ENCODE data around the gene MGAT5. TPM values are rescaled to one million over a fixed set of nuclear protein-coding genes. Genes with fewer than 3 reads are reported as not detected.

MGAT5 gene
- total RNA-seq, 2 experiments from 2014 or later, result 44.5 to 44.9 TPM

- Mint-ChIP-seq H3K27me3 (no peaks in the 10 kb centered on the region), H3K9me3 (no peaks in the 10 kb centered on the region), H3K36me3 (ENCODE audit: low read depth) (no peaks in the 10 kb centered on the region), H3K27ac (no peak overlapping the region), H3K4me1 (no peaks in the 10 kb centered on the region), H3K4me3 (no peak overlapping the region)
- no peak for DNase-seq
- CTCF ChIA-PET, result interaction anchor here (1.1 kb wide), 1 partner anchor 335 kb away, joined by 4 read pairs; no protein-coding TSS in a partner anchor
- POLR2A ChIA-PET, result no interaction called here
These were observed 200.1 kb downstream of the MGAT5 start for GRCh38 chr2:134453973-134454372.

GRCh38 chr2:134454426-134454825 is 200.6 kb downstream of the MGAT5 start:
- Mint-ChIP-seq H3K4me3 (no peak overlapping the region), H3K9me3 (no peaks in the 10 kb centered on the region), H3K27me3 (no peaks in the 10 kb centered on the region), H3K4me1 (no peaks in the 10 kb centered on the region), H3K36me3 (ENCODE audit: low read depth) (no peaks in the 10 kb centered on the region), H3K27ac (no peak overlapping the region)
- CTCF ChIA-PET, result interaction anchor here (1.1 kb wide), 1 partner anchor 336 kb away, joined by 4 read pairs; no protein-coding TSS in a partner anchor
- no peak for DNase-seq
- POLR2A ChIA-PET, result no interaction called here

GRCh38 chr2:134454931-134455330 is 201.1 kb downstream of the MGAT5 start:
- DNase-seq, result no peak
- Mint-ChIP-seq H3K27me3 (no peaks in the 10 kb centered on the region), H3K36me3 (ENCODE audit: low read depth) (no peaks in the 10 kb centered on the region), H3K9me3 (no peaks in the 10 kb centered on the region), H3K4me1 (no peaks in the 10 kb centered on the region), H3K4me3 (no peak overlapping the region), H3K27ac (no peak overlapping the region)
- ChIA-PET POLR2A (no interaction called here), CTCF (no interaction called here)

- no peak overlapping the region for H3K27ac Mint-ChIP-seq
- DNase-seq, result no peak
- CTCF ChIA-PET, result no interaction called here
- POLR2A ChIA-PET, result no interaction called here
- no peak overlapping the region for H3K4me3 Mint-ChIP-seq
- H3K9me3 Mint-ChIP-seq, result no peaks in the 10 kb centered on the region
- no peaks in the 10 kb centered on the region for H3K27me3 Mint-ChIP-seq
- H3K36me3 Mint-ChIP-seq (ENCODE audit: low read depth), result no peaks in the 10 kb centered on the region
- no peaks in the 10 kb centered on the region for H3K4me1 Mint-ChIP-seq
These were observed 201.6 kb downstream of the MGAT5 start for GRCh38 chr2:134455426-134455825.

GRCh38 chr2:134457353-134457752 is 203.5 kb downstream of the MGAT5 start:
- no peak overlapping the region for H3K27ac Mint-ChIP-seq
- no peaks in the 10 kb centered on the region for H3K4me1 Mint-ChIP-seq
- H3K4me3 Mint-ChIP-seq, result no peak overlapping the region
- H3K9me3 Mint-ChIP-seq, result no peaks in the 10 kb centered on the region
- no peaks in the 10 kb centered on the region for H3K27me3 Mint-ChIP-seq
- H3K36me3 Mint-ChIP-seq (ENCODE audit: low read depth), result no peaks in the 10 kb centered on the region
- CTCF ChIA-PET, result no interaction called here
- POLR2A ChIA-PET, result no interaction called here
- no peak for DNase-seq

GRCh38 chr2:134457765-134458472 is 204.0 kb downstream of the MGAT5 start:
- Mint-ChIP-seq H3K27ac (no peak overlapping the region), H3K4me3 (no peak overlapping the region), H3K4me1 (no peaks in the 10 kb centered on the region), H3K27me3 (no peaks in the 10 kb centered on the region), H3K36me3 (ENCODE audit: low read depth) (no peaks in the 10 kb centered on the region), H3K9me3 (no peaks in the 10 kb centered on the region)
- DNase-seq, result no peak
- POLR2A ChIA-PET, result no interaction called here
- CTCF ChIA-PET, result no interaction called here

GRCh38 chr2:134458473-134458853 is 204.6 kb downstream of the MGAT5 start:
- CTCF ChIA-PET, result no interaction called here
- POLR2A ChIA-PET, result no interaction called here
- Mint-ChIP-seq H3K4me1 (no peaks in the 10 kb centered on the region), H3K27ac (no peak overlapping the region), H3K4me3 (no peak overlapping the region), H3K36me3 (ENCODE audit: low read depth) (no peaks in the 10 kb centered on the region), H3K9me3 (no peaks in the 10 kb centered on the region), H3K27me3 (no peaks in the 10 kb centered on the region)
- DNase-seq, result no peak

- H3K4me1 Mint-ChIP-seq, result no peaks in the 10 kb centered on the region
- ChIA-PET CTCF (no interaction called here), POLR2A (no interaction called here)
- no peak for DNase-seq
- H3K27ac Mint-ChIP-seq, result no peak overlapping the region
- no peaks in the 10 kb centered on the region for H3K9me3 Mint-ChIP-seq
- H3K36me3 Mint-ChIP-seq (ENCODE audit: low read depth), result no peaks in the 10 kb centered on the region
- H3K27me3 Mint-ChIP-seq, result no peaks in the 10 kb centered on the region
- H3K4me3 Mint-ChIP-seq, result no peak overlapping the region
These were observed 205.1 kb downstream of the MGAT5 start for GRCh38 chr2:134458950-134459349.

- Mint-ChIP-seq H3K4me3 (no peak overlapping the region), H3K36me3 (ENCODE audit: low read depth) (no peaks in the 10 kb centered on the region), H3K27ac (no peak overlapping the region), H3K4me1 (no peaks in the 10 kb centered on the region), H3K27me3 (no peaks in the 10 kb centered on the region), H3K9me3 (no peaks in the 10 kb centered on the region)
- DNase-seq, result no peak
- ChIA-PET POLR2A (no interaction called here), CTCF (interaction anchor here (0.9 to 2.5 kb wide), 4 partner anchors 9 to 438 kb away, joined by 3 to 14 read pairs (median 3); no protein-coding TSS in a partner anchor)
These were observed 206.0 kb downstream of the MGAT5 start for GRCh38 chr2:134459706-134460406.

GRCh38 chr2:134460583-134460998 is 206.7 kb downstream of the MGAT5 start:
- no peaks in the 10 kb centered on the region for H3K9me3 Mint-ChIP-seq
- H3K27me3 Mint-ChIP-seq, result no peaks in the 10 kb centered on the region
- POLR2A ChIA-PET, result no interaction called here
- H3K4me3 Mint-ChIP-seq, result no peak overlapping the region
- CTCF ChIA-PET, result interaction anchor here (0.9 to 2.5 kb wide), 4 partner anchors 10 to 438 kb away, joined by 3 to 14 read pairs (median 3); no protein-coding TSS in a partner anchor
- no peaks in the 10 kb centered on the region for H3K4me1 Mint-ChIP-seq
- no peak overlapping the region for H3K27ac Mint-ChIP-seq
- peak; percentile 43 for DNase-seq
- H3K36me3 Mint-ChIP-seq (ENCODE audit: low read depth), result no peaks in the 10 kb centered on the region

GRCh38 chr2:134461511-134461910 is 207.6 kb downstream of the MGAT5 start:
- Mint-ChIP-seq H3K27me3 (no peaks in the 10 kb centered on the region), H3K4me1 (no peaks in the 10 kb centered on the region), H3K27ac (no peak overlapping the region), H3K4me3 (no peak overlapping the region), H3K36me3 (ENCODE audit: low read depth) (no peaks in the 10 kb centered on the region), H3K9me3 (no peaks in the 10 kb centered on the region)
- CTCF ChIA-PET, result interaction anchor here (2.5 kb wide), 1 partner anchor 10 kb away, joined by 14 read pairs; no protein-coding TSS in a partner anchor
- DNase-seq, result no peak
- POLR2A ChIA-PET, result no interaction called here

GRCh38 chr2:134462275-134462674 is 208.4 kb downstream of the MGAT5 start:
- no peak overlapping the region for H3K27ac Mint-ChIP-seq
- CTCF ChIA-PET, result interaction anchor here (2.5 kb wide), 1 partner anchor 11 kb away, joined by 14 read pairs; no protein-coding TSS in a partner anchor
- no peaks in the 10 kb centered on the region for H3K36me3 Mint-ChIP-seq (ENCODE audit: low read depth)
- POLR2A ChIA-PET, result no interaction called here
- no peak overlapping the region for H3K4me3 Mint-ChIP-seq
- no peaks in the 10 kb centered on the region for H3K9me3 Mint-ChIP-seq
- no peaks in the 10 kb centered on the region for H3K27me3 Mint-ChIP-seq
- DNase-seq, result no peak
- H3K4me1 Mint-ChIP-seq, result no peaks in the 10 kb centered on the region

- H3K27ac Mint-ChIP-seq, result no peak overlapping the region
- POLR2A ChIA-PET, result no interaction called here
- peak; percentile 9 for DNase-seq
- CTCF ChIA-PET, result interaction anchor here (1.0 kb wide), 1 partner anchor 12 kb away, joined by 4 read pairs; no protein-coding TSS in a partner anchor
- H3K9me3 Mint-ChIP-seq, result no peaks in the 10 kb centered on the region
- no peaks in the 10 kb centered on the region for H3K36me3 Mint-ChIP-seq (ENCODE audit: low read depth)
- H3K4me3 Mint-ChIP-seq, result no peak overlapping the region
- H3K4me1 Mint-ChIP-seq, result no peaks in the 10 kb centered on the region
- no peaks in the 10 kb centered on the region for H3K27me3 Mint-ChIP-seq
These were observed 209.2 kb downstream of the MGAT5 start for GRCh38 chr2:134462791-134463698.

Measured in activated CD4-positive, alpha-beta memory T cell treated with anti-CD3 and anti-CD28 coated beads, Interleukin-2, amount 10 ng/mL, durations not matched to agents 7 days and 5 days (primary cell).